ENCODE measurements around the gene HRH3.

Gene HRH3

GRCh38 chr20:62168061-62168460, 52.0 kb downstream of the HRH3 start:
- H3K36me3 Mint-ChIP-seq: peaks cover 15% of the 10 kb centered on the region
- ATAC-seq (ENCODE audit: low read depth): no peak
- H3K27ac Mint-ChIP-seq: no peak overlapping the region
- H3K27me3 Mint-ChIP-seq: no peaks in the 10 kb centered on the region
- H3K9me3 Mint-ChIP-seq: no peaks in the 10 kb centered on the region
- DNase-seq (ENCODE audit: low spot score in 2 of 2): no peak
- no peak overlapping the region for H3K4me3 Mint-ChIP-seq
- H3K4me1 Mint-ChIP-seq: no peaks in the 10 kb centered on the region

DNA sequence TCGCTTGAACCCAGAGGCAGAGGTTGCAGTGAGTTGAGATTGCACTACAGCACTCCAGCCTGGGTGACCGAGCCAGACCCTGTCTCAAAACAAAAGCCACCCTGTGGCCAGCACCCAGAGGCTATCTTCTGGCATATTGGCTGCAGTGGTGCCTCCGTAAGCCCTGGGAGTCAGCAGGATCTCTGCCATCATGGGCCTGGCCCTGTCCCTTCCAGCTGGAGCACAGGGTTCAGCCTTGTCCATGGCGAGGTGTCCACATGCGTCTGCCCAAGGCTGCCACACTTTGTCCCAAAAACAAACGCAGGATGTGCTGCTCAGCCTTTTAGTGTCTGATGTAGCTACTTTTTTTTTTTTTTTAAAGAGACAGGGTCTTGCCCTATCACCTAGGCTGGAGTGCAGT, 52.6 kb downstream of the HRH3 start:
- H3K9me3 Mint-ChIP-seq: no peaks in the 10 kb centered on the region
- H3K27me3 Mint-ChIP-seq: no peaks in the 10 kb centered on the region
- H3K4me1 Mint-ChIP-seq: no peaks in the 10 kb centered on the region
- no peak overlapping the region for H3K27ac Mint-ChIP-seq
- ATAC-seq (ENCODE audit: low read depth) (no peak), DNase-seq (ENCODE audit: low spot score in 2 of 2) (no peak)
- no peak overlapping the region for H3K4me3 Mint-ChIP-seq
- peaks cover 15% of the 10 kb centered on the region for H3K36me3 Mint-ChIP-seq

DNA sequence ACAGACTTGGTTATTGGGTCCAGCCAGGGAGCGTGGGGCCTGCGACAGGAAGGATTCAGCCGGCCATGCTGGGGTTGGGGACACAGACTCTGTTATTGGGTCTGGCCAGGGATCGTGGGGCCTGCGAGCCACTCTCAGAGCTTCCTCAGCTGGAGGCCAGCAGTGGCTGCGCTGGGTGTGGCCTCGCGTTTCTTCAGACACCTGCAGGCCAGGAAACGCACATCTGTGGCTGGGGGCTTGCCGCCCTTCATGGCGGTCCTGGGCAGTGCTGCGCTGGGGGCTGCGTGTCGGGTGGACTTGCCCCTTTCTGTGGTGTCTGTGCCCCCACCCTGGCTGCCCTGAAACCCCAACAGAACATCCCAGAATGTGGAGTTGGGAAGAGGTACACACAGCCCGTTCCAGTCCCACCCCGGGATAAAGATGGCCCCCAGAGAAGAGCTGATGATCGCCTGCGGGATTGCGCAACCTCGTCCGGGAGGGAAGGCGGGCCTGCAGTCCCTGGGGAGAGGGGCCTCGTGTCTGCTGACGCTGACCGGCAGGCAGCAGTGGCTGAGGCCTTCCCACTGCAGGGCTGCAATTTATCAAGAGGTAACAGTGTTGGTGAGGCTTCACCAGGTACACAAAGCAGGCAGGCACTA, 54.2 kb downstream of the HRH3 start:
- Mint-ChIP-seq H3K27ac (no peak overlapping the region), H3K27me3 (no peaks in the 10 kb centered on the region), H3K36me3 (peaks cover 15% of the 10 kb centered on the region), H3K4me3 (no peak overlapping the region), H3K9me3 (no peaks in the 10 kb centered on the region), H3K4me1 (no peaks in the 10 kb centered on the region)
- no peak for DNase-seq (ENCODE audit: low spot score in 2 of 2)
- no peak for ATAC-seq (ENCODE audit: low read depth)
